Measurements from ENCODE around the gene TMEM18. TPM values are rescaled to one million over a fixed set of nuclear protein-coding genes. Genes with fewer than 3 reads are reported as not detected.

Gene TMEM18
- total RNA-seq, 1 donor = 19.4 TPM

DNA sequence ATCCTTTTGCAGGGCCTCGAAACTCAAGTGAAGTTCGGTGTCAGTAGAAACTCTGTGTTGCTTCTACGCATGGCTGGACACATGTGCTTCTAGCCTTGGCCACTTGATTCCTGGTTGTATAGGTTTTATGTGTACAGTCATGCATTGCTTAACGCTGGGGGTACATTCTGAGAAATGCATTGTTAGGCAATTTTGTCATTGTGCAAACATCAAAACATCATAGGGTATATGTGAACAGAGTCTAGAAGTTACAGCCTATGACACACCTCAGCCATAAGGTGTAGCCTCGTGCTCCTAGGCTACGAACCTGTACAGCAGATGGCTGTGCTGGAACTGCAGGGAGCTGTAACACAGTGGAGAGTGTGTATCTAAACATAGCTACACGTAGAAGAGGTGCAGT lies 39.4 kb downstream of the TMEM18 start:
- H3K4me3 ChIP-seq (ENCODE audit: low read depth, low read length) = no peak overlapping the region
- no peak for DNase-seq (ENCODE audit: low read depth)
- TF ChIP-seq, protein P1, sequence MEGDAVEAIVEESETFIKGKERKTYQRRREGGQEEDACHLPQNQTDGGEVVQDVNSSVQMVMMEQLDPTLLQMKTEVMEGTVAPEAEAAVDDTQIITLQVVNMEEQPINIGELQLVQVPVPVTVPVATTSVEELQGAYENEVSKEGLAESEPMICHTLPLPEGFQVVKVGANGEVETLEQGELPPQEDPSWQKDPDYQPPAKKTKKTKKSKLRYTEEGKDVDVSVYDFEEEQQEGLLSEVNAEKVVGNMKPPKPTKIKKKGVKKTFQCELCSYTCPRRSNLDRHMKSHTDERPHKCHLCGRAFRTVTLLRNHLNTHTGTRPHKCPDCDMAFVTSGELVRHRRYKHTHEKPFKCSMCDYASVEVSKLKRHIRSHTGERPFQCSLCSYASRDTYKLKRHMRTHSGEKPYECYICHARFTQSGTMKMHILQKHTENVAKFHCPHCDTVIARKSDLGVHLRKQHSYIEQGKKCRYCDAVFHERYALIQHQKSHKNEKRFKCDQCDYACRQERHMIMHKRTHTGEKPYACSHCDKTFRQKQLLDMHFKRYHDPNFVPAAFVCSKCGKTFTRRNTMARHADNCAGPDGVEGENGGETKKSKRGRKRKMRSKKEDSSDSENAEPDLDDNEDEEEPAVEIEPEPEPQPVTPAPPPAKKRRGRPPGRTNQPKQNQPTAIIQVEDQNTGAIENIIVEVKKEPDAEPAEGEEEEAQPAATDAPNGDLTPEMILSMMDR (IDR thresholded peaks at IDR 0.05; ENCODE audit: insufficient read depth, low read depth, low read length) = no peak

DNA sequence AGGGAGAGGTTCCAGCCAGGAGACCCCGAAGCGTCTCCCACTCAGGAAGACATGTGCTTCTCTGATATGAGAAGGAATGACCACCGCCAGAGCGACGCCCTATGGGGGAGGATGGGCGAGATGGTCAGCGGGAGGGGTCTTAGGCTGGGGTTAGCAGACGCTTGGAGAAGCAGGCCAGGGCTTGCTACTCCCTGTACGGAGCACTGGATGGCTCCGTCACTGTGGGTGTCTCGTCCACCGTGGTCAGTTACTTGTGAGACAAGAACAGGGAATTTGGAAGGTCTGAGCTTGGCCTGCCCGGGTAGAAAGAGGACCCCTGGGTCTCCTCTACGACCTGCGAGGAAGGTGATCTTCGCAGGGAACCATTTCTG lies 39.8 kb downstream of the TMEM18 start:
- TF ChIP-seq, protein P1 (IDR thresholded peaks at IDR 0.05; ENCODE audit: insufficient read depth, low read depth, low read length) = no peak
- H3K4me3 ChIP-seq (ENCODE audit: low read depth, low read length) = no peak overlapping the region
- no peak for DNase-seq (ENCODE audit: low read depth)

DNA sequence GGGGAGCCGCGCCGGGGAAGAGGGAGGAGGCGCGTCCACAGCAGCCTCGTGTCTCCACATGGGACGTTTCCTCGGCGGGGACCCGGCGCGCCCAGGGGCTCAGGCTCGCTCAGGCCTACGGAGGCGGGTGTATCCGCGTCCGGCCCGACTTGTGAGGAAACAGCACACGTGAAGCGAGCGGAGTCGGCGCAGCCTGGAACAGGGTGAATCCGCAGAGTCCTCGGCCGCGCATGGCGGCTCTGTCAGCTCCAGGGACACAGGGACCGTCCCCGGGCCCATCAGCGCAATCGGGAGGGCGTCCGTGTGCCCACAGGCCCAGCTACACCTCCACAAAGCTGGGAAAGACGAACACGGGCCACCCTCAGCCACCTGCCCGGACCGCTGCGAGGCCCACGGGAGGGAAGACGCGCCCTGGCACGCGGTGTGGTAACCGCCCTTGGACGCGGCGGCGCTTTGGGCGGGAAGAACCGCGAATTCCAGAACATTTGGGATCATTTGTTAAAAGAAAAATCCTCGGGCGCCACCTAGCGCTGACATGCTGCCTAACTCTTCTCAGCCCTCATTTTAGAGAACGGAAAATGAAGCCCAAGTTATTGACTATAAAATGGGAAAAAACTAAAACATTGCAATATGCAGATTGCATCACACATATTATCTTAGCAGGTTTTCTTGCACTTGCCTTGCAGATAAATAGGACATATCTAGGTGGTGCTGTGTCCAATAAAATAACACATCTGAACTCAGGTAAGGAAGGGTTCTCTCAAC lies 40.4 kb downstream of the TMEM18 start:
- TF ChIP-seq, protein P1 (IDR thresholded peaks at IDR 0.05; ENCODE audit: insufficient read depth, low read depth, low read length) = peak; percentile 69
- DNase-seq (ENCODE audit: low read depth) = peak; percentile 54
- peak overlapping the region; percentile 17 for H3K4me3 ChIP-seq (ENCODE audit: low read depth, low read length)

DNA sequence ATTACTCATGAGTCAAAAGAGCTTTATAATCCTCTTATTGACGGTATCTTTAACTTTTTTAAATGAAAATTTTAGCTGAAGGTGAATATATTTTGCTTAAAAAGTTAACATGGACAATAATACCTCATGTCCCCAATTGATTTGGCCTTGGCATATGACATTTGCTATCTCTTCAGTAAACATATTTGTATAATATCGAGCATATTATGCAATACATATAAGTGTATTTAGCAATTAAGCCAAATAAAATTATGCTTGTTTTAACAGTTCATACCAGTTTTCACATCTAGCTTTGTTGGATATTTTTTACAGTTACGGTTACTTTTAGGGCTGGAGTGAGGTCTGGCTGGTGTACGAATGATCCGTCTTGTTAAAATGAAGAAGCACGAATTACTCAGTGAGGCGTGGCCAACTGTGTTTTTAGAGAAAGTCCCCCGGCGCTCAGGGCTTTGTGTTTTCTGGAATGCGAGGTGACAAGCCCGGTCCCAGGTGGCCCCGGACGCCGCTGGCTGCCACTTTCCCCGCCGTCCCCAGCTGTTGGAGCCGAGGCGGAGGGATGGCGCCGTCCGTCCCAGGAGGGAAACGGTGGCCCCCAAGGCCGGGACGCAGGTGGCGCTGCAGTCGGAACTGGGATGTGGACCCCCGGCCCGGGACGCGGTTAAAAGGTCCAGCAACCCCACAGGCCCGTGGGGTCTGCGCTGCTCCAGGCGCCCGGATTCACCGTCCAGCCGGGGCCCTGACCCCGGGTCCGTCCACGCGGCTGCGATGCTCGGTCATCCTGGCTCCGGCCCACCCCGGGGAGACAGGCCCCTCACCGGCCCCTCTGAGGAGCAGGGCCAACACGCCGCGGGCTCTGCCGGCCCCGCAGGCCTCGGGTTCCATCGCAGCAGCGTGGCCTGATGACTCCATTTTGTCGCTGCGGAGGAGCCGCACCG lies 41.3 kb downstream of the TMEM18 start:
- no peak for DNase-seq (ENCODE audit: low read depth)
- no peak overlapping the region for H3K4me3 ChIP-seq (ENCODE audit: low read depth, low read length)
- TF ChIP-seq, protein P1 (IDR thresholded peaks at IDR 0.05; ENCODE audit: insufficient read depth, low read depth, low read length) = no peak

DNA sequence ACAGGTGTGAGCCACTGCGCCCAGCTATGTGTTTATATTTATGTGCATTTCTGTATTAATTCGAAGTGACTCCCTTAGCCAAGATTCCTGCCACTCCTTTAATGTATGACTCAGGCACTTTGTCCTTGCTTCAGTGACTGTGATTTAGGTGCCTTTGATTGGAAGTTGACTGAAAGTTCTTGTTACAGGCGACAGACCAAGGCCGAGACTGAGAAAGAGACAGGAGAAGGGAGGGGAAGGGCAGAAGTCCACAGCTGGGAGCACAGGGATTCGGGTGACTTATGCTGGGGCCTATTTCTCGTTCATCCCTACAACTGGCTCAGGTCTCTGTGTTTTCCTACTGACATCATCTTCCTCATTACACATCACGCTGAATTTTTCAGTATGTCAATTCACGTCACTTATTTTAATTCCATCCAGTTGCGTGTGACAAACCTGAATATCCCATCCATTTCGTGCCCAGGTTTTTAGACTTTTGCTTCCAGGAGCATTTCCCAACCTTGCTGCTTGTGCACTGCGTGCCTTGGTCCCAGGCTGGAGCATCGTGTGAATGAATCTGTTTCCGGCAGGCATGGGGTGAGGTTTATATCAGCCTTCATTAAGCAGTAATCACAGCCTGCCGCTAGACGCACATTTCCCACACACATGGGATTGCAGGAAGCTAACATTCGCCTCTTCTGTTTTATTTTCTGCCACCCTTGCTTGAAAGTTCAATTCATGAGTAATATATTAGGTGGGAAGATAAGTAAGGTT lies 42.4 kb downstream of the TMEM18 start:
- no peak for DNase-seq (ENCODE audit: low read depth)
- TF ChIP-seq, protein P1 (IDR thresholded peaks at IDR 0.05; ENCODE audit: insufficient read depth, low read depth, low read length) = no peak
- no peak overlapping the region for H3K4me3 ChIP-seq (ENCODE audit: low read depth, low read length)

DNA sequence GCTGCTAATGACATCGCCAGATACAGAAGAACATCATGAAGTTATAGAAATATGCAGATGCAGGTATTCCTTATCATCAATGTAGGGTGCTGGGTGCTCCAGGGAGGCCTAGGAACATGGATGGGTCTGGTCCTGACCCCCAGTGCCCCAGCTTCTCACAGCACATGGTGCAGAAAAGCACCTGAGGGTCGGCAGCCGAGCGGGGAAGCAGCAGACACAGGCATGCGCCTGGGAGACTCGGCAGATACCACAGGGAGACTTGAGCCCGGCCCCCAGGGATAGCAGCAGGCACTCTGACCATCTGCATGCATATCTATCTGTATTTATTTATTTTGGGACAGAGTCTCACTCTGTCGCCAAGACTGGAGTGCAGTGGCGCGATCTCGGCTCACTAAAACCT lies 43.2 kb downstream of the TMEM18 start:
- TF ChIP-seq, protein P1 (IDR thresholded peaks at IDR 0.05; ENCODE audit: insufficient read depth, low read depth, low read length) = no peak
- DNase-seq (ENCODE audit: low read depth) = no peak
- H3K4me3 ChIP-seq (ENCODE audit: low read depth, low read length) = no peak overlapping the region
